HG02759 (cell line): Measurements from ENCODE around the gene EPHA10.
"Not testable (repeated sequence)": the region's sequence is repeated elsewhere in the genome, so short reads cannot be mapped to it uniquely, and the experiment has no call there.

Experiments
- ATAC-seq: cut with Tn5 transposase; IDR thresholded peaks from one replicate; pipeline ENCODE4 v1.9.1; 2021; ENCODE audit warnings: mild to moderate bottlenecking, moderate library complexity; ENCODE audit not compliant: unreplicated experiment

EPHA10 gene

GRCh38 chr1:37771440-37771839 is 6.5 kb upstream of the EPHA10 start:
- not testable (repeated sequence) for ATAC-seq

DNA sequence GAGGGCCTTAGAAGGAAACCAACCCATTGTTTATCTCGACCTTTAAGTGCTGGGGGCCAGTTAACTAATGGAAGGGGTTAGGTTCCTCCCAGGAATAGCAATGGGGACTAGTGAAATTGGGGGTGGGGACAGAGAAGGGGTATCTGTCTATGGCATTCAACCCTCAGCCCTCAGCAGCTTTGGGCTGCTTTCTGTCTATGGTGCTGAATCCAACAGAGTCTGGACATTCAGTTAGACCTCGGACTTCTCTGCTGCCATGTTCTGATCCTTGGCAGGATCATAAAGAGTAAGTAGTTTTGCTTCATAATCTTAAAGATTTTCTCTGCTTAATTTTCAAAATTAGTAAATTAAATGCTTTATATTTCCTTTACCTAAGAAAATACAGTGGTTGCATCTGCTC is 2.6 kb upstream of the EPHA10 start:
- ATAC-seq: no peak

DNA sequence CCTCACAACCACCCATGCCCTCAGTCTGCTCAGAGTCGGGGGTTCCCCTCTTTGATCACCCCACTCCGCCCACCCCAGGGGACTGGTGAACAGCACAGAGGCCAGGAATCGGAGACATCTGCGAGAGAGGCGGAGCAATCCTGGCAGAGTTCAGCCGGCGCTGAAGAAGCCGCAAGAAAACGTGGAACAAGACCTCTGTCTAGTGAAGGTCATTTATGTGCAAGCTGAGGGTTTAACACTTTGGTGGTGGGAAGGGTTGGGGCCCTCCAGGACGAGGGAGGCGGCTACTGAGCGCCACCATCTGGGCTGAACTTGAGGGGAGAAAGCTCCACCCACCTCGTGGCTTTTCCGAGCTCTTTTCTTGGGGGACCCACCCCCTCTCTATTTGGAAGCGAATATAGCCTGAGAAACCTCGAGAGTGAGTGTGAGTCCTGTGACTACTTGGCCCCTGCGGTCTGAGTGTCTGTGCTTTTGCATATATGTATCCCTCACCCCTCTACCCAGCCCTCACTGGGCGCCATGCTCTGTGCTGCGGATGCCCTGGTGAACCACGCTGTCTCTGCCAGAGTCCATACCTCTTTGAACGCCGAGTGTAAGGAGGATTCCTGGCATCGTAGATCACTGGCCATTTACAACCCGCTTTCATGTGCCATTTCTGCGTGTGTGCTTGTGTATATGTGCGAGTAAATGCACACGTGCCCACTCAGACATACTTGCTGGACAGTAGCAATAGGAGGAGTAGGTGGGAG is 1.2 kb upstream of the EPHA10 start:
- no peak for ATAC-seq

DNA sequence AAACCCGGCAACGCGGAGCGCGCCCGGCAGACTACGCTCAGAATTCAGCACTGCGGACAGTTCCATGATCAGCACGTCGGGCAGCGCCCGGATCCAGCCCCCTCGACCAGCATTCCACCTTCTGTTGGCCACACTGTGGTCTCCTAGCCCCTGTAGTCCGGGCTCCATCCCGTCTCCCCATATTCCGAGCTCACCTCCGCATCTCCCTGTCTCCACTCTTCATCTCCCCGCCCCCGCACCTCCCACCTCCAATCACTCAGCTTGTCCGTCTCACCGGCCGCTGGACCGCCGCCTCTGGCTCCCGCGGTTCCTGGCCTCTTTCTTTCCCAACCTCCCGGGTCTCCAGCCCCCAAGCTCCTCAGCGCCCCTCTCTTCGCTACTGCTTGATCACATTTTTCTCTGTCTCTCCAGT is 500 bp downstream of the EPHA10 start:
- no peak for ATAC-seq

GRCh38 chr1:37763791-37764413 is 1.0 kb downstream of the EPHA10 start:
- no peak for ATAC-seq

GRCh38 chr1:37762516-37762915 is 2.4 kb downstream of the EPHA10 start:
- no peak for ATAC-seq

GRCh38 chr1:37761416-37762095 is 3.4 kb downstream of the EPHA10 start:
- no peak for ATAC-seq

GRCh38 chr1:37759451-37759850 is 5.5 kb downstream of the EPHA10 start:
- ATAC-seq: no peak

DNA sequence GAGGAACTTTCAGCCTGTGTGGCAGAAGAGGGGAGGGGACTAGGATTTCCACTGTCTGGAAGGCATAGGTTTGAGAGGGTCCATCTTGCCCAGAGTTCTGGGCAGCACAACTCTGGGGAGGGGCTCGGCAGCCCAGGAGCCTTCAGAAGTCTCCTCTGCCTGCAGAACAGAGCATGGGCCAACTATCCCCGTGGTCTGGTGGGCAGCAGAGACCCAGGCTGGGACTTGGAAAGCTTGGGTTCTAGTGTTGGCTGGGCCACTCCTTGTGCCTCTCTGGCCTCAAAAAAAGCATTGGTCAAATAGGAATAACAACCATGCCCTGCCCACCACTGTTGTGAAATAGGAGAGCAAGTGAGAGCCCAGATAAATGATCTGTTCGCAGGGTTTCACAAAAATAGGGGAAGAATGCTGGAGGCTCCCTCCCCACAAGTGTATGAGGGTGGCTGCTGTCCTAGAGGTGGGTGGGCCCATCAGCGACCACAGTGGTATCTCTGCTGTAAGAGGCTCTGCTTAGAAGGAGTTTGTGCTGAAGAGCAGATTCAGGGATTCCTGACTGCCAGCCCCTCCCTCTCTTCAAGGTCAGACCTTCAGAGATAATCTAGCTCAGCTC is 8.9 kb downstream of the EPHA10 start:
- ATAC-seq: no peak

DNA sequence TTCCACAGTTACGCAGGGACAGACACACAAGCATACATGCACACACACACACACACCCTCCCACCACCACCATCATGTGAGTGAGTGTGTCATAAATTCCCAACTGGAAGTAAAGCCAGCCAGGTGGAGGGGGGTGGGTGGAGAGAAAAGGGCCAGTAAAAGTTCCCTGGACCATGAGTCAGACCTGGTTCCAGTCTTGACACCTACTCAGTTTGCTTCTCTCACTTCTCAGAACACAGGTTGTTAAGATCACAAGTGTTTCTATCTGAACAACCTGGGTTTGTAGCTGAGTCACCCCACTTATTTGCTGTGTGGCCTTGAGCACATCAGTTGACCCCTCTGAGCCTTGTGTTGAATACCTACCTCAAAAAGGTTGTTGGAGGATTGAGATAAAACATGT is 9.6 kb downstream of the EPHA10 start:
- ATAC-seq: no peak

- no peak for ATAC-seq
These were observed 11.2 kb downstream of the EPHA10 start for GRCh38 chr1:37753473-37754321.

GRCh38 chr1:37752583-37753471 is 12.1 kb downstream of the EPHA10 start:
- ATAC-seq: no peak

GRCh38 chr1:37752213-37752582 is 12.7 kb downstream of the EPHA10 start:
- no peak for ATAC-seq

DNA sequence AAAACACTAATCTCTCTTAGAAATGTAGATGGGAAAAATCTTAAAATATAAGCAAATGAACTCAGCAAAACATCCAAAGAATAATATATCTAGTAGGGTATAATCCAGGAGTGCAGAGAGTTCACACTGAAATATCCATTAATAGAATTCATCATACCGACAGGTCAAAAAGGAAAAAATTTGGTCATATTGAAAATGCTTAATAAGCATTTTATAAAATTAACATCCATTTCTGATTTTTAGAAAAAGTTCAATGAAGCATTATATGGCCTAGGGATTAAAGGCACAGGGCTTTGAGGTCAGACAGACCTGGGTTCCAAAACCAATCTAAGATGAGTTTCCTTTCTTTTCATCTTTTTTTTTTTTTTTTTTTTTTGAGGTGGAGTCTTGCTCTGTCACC is 16.4 kb downstream of the EPHA10 start:
- no peak for ATAC-seq

DNA sequence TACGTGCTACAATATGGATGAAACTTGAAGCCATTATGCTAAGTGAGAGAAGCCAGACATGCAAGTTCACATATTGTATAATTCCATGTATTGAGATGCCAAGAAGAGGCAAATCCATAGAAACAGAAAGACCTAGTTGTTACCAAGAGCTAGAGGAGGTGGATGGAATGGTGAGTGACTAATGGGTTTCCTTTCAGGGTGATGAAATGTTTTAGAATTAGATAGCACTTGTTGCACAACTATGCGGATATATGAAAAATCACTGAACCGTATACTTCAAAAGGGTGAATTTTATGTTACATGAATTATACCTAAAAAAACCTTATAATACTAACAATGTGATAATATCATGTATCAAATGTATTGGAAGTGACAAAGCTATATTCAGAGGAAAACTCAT is 18.1 kb downstream of the EPHA10 start:
- ATAC-seq: no peak

GRCh38 chr1:37741662-37742061 is 23.3 kb downstream of the EPHA10 start:
- no peak for ATAC-seq

- no peak for ATAC-seq
These were observed 23.8 kb downstream of the EPHA10 start for GRCh38 chr1:37741130-37741529.

DNA sequence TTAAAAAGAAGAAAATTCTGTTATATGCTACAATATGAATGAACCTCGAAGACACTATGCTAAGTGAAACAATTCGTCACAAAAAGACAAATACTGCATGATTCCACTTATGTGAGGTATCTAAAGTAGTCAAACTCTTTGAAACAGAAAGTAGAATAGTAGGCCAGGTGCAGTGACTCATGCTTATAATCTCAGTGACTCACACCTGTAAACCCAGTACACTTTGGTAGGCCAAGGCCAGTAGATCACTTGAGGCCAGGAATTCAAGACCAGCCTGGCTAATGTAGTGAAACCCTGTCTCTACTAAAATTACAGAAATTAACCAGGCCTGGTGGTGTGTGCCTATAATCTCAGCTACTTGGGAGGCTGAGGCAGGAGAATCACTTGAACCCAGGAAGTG is 25.7 kb downstream of the EPHA10 start:
- ATAC-seq: no peak

DNA sequence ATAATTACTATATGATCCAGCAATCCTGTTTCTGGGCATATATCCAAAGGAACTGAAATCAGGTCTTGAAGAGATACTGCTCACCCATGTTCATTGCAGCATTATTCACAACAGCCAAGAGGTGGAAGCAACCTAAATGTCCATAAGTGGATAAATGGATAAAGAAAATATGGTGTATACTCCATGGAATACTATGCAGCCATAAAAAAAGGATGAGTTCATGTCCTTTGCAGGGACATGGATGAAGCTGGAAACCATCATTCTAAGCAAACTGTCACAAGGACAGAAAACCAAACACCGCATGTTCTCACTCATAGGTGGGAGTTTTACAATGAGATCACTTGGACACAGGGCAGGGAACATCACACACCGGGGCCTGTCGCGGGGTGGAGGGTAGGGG is 26.3 kb downstream of the EPHA10 start:
- not testable (repeated sequence) for ATAC-seq

GRCh38 chr1:37737975-37738374 is 26.9 kb downstream of the EPHA10 start:
- ATAC-seq: not testable (repeated sequence)
